ENCODE measurements around the gene MRFAP1L1.

- TF ChIP-seq CTCF (IDR thresholded peaks at IDR 0.05): no peak
- TF ChIP-seq POLR2A (IDR thresholded peaks at IDR 0.05): no peak
Observed at GRCh38 chr4:6703786-6704185, 5.9 kb downstream of the MRFAP1L1 start.
